Measurements from ENCODE around the gene TMLHE.
"Not testable (repeated sequence)": the region's sequence is repeated elsewhere in the genome, so short reads cannot be mapped to it uniquely, and the experiment has no call there.

Gene TMLHE

DNA sequence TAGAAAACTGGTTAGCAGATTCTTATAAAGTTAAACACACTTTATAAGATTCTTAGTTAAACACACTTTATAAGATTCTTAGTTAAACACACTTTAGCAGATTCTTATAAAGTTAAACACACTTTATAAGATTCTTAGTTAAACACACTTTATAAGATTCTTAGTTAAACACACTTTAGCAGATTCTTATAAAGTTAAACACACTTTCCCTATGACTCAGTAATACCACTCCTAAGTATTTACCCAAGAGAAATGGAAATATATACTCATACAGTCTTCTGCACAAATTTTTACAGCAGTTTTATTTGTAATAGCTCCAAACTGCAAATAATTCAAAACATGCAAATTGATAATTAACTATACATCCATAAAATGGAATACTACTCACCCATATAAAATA is 7.4 kb upstream of the TMLHE start:
- not testable (repeated sequence) for H2BK12ac ChIP-seq (ENCODE audit: low read length); H2BK120ac ChIP-seq (ENCODE audit: low read depth, low read length); H3K18ac ChIP-seq (ENCODE audit: low read length); H3K9ac ChIP-seq (ENCODE audit: low read depth, low read length, poor library complexity); H3K4me3 ChIP-seq (ENCODE audit: low read length in 2 of 2); H3K4me1 ChIP-seq (ENCODE audit: control insufficient read depth in 2 of 2, insufficient read depth in 1 of 2, low read depth in 1 of 2, low read length in 2 of 2); H2BK5ac ChIP-seq (ENCODE audit: low read length); DNase-seq (ENCODE audit: low spot score); H3K27me3 ChIP-seq (ENCODE audit: control insufficient read depth in 3 of 3, insufficient read depth in 3 of 3, low read depth in 1 of 3, low read length in 3 of 3); H3K79me1 ChIP-seq (ENCODE audit: low read depth, low read length); H3K23ac ChIP-seq (ENCODE audit: low read depth, low read length, poor library complexity); H3K4ac ChIP-seq (ENCODE audit: low read length); H3K27ac ChIP-seq (replicated peaks; ENCODE audit: low read length); H4K91ac ChIP-seq (ENCODE audit: low read depth, low read length, poor library complexity); H2AK5ac ChIP-seq (ENCODE audit: low read depth, low read length); H3K36me3 ChIP-seq (replicated peaks in 1 of 2; ENCODE audit: control insufficient read depth in 2 of 2, insufficient read depth in 2 of 2, low read length in 2 of 2); H3K14ac ChIP-seq (ENCODE audit: low read length); H2BK15ac ChIP-seq (ENCODE audit: low read length); H3K9me3 ChIP-seq (replicated peaks in 1 of 2; ENCODE audit: control insufficient read depth in 2 of 2, insufficient read depth in 1 of 2, low read depth in 1 of 2, low read length in 2 of 2); H2AFZ ChIP-seq (ENCODE audit: low read length); H3K4me2 ChIP-seq (ENCODE audit: insufficient read depth, low read length, poor library complexity, severe bottlenecking); H4K8ac ChIP-seq (ENCODE audit: low read depth, low read length)

GRCh38 chrX:155615938-155616337 is 3.2 kb upstream of the TMLHE start:
- no peak overlapping the region for H3K23ac ChIP-seq (ENCODE audit: low read depth, low read length, poor library complexity)

DNA sequence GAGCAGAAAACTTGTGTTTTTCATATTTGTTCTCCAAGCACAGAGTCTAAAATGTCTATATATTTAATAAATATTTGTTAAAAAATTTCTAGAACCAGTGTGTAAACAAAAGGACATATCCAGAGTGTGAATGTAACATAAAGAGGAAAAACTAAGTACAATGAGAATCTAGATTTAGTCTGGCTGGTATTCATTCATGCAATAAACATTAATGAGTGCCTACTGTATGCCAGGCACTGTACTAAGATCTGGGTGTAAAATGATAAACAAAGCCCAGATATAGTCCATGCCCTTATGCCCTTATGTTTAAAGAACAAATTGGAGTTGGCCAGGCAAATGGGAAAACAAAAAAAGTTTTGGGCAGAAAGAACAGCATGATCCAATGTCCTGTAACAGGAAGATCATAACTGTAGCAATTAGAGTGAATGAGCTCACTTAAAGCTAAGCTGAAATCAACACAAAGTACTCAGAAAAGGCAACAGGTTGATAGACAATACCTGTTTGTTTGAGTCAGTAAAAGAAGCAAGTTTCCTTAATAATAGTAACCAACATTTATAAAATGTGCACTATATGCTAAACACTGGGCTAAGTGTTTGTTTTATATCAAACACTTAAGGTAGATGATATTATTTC is 1.3 kb upstream of the TMLHE start:
- Histone ChIP-seq H3K4ac (ENCODE audit: low read length) (no peak overlapping the region), H3K79me1 (ENCODE audit: low read depth, low read length) (no peaks in the 10 kb centered on the region), H3K9me3 (replicated peaks in 1 of 2; ENCODE audit: control insufficient read depth in 2 of 2, insufficient read depth in 1 of 2, low read depth in 1 of 2, low read length in 2 of 2) (no peaks in the 10 kb centered on the region), H3K27ac (replicated peaks; ENCODE audit: low read length) (no peak overlapping the region), H3K14ac (ENCODE audit: low read length) (no peak overlapping the region), H2BK12ac (ENCODE audit: low read length) (no peak overlapping the region), H2AFZ (ENCODE audit: low read length) (no peak overlapping the region), H2BK120ac (ENCODE audit: low read depth, low read length) (no peak overlapping the region), H3K27me3 (ENCODE audit: control insufficient read depth in 3 of 3, insufficient read depth in 3 of 3, low read depth in 1 of 3, low read length in 3 of 3) (no peaks in the 10 kb centered on the region), H2BK15ac (ENCODE audit: low read length) (no peak overlapping the region), H2AK5ac (ENCODE audit: low read depth, low read length) (no peak overlapping the region), H3K4me2 (ENCODE audit: insufficient read depth, low read length, poor library complexity, severe bottlenecking) (no peak overlapping the region), H4K8ac (ENCODE audit: low read depth, low read length) (no peak overlapping the region), H3K9ac (ENCODE audit: low read depth, low read length, poor library complexity) (no peak overlapping the region), H2BK5ac (ENCODE audit: low read length) (no peak overlapping the region), H3K18ac (ENCODE audit: low read length) (no peak overlapping the region), H3K36me3 (replicated peaks in 1 of 2; ENCODE audit: control insufficient read depth in 2 of 2, insufficient read depth in 2 of 2, low read length in 2 of 2) (no peaks in the 10 kb centered on the region), H4K91ac (ENCODE audit: low read depth, low read length, poor library complexity) (no peak overlapping the region), H3K4me3 (ENCODE audit: low read length in 2 of 2) (no peak overlapping the region), H3K4me1 (ENCODE audit: control insufficient read depth in 2 of 2, insufficient read depth in 1 of 2, low read depth in 1 of 2, low read length in 2 of 2) (no peaks in the 10 kb centered on the region), H3K23ac (ENCODE audit: low read depth, low read length, poor library complexity) (no peak overlapping the region)
- no peak for DNase-seq (ENCODE audit: low spot score)

More at GRCh38 chrX:155615938-155616337, 3.2 kb upstream of the TMLHE start:
- DNase-seq (ENCODE audit: low spot score) = no peak
- no peaks in the 10 kb centered on the region for H3K79me1 ChIP-seq (ENCODE audit: low read depth, low read length)
- no peak overlapping the region for H3K27ac ChIP-seq (replicated peaks; ENCODE audit: low read length)
- no peak overlapping the region for H3K4me3 ChIP-seq (ENCODE audit: low read length in 2 of 2)
- H3K9me3 ChIP-seq (replicated peaks in 1 of 2; ENCODE audit: control insufficient read depth in 2 of 2, insufficient read depth in 1 of 2, low read depth in 1 of 2, low read length in 2 of 2) = no peaks in the 10 kb centered on the region
- no peak overlapping the region for H3K14ac ChIP-seq (ENCODE audit: low read length)
- no peak overlapping the region for H2BK12ac ChIP-seq (ENCODE audit: low read length)
- no peak overlapping the region for H4K91ac ChIP-seq (ENCODE audit: low read depth, low read length, poor library complexity)
- no CpG with 5 or more reads among the region's 4 CpGs for WGBS, 2 donors (ENCODE audit: extremely low coverage in 2 of 2, insufficient read length in 2 of 2, insufficient replicate concordance in 1 of 2)
- H3K9ac ChIP-seq (ENCODE audit: low read depth, low read length, poor library complexity) = no peak overlapping the region
- H2BK120ac ChIP-seq (ENCODE audit: low read depth, low read length) = no peak overlapping the region
- no peak overlapping the region for H3K4me2 ChIP-seq (ENCODE audit: insufficient read depth, low read length, poor library complexity, severe bottlenecking)
- no peak overlapping the region for H2BK15ac ChIP-seq (ENCODE audit: low read length)
- H2AK5ac ChIP-seq (ENCODE audit: low read depth, low read length) = no peak overlapping the region
- no peaks in the 10 kb centered on the region for H3K36me3 ChIP-seq (replicated peaks in 1 of 2; ENCODE audit: control insufficient read depth in 2 of 2, insufficient read depth in 2 of 2, low read length in 2 of 2)
- no peak overlapping the region for H3K4ac ChIP-seq (ENCODE audit: low read length)
- H2BK5ac ChIP-seq (ENCODE audit: low read length) = no peak overlapping the region
- H2AFZ ChIP-seq (ENCODE audit: low read length) = no peak overlapping the region
- H3K4me1 ChIP-seq (ENCODE audit: control insufficient read depth in 2 of 2, insufficient read depth in 1 of 2, low read depth in 1 of 2, low read length in 2 of 2) = no peaks in the 10 kb centered on the region
- no peak overlapping the region for H4K8ac ChIP-seq (ENCODE audit: low read depth, low read length)
- H3K27me3 ChIP-seq (ENCODE audit: control insufficient read depth in 3 of 3, insufficient read depth in 3 of 3, low read depth in 1 of 3, low read length in 3 of 3) = no peaks in the 10 kb centered on the region
- no peak overlapping the region for H3K18ac ChIP-seq (ENCODE audit: low read length)

DNA sequence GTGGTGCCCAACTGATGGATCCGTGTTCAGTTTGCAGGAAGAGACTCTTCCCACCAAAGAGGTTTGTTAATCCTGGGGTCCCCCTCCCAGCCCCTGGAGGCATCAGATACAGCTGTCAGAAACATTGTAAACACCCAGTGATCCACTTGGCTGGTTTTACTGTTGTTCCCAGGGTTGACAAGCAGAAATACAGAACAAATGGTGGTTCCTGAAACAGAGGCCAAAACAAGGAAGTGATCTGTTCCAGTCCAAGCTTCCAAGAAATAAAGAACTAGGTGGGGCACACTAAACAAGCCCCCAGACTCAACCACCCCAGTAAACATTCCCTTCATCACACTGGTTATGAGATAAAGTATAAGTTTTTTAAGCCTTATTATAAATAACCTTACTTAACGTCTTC is 1.4 kb downstream of the TMLHE start:
- H3K23ac ChIP-seq (ENCODE audit: low read depth, low read length, poor library complexity) = no peak overlapping the region
- H4K91ac ChIP-seq (ENCODE audit: low read depth, low read length, poor library complexity) = no peak overlapping the region
- no peak overlapping the region for H2BK120ac ChIP-seq (ENCODE audit: low read depth, low read length)
- no peak overlapping the region for H3K9ac ChIP-seq (ENCODE audit: low read depth, low read length, poor library complexity)
- no peak overlapping the region for H3K4ac ChIP-seq (ENCODE audit: low read length)
- no peak overlapping the region for H2BK5ac ChIP-seq (ENCODE audit: low read length)
- H3K4me1 ChIP-seq (ENCODE audit: control insufficient read depth in 2 of 2, insufficient read depth in 1 of 2, low read depth in 1 of 2, low read length in 2 of 2) = no peaks in the 10 kb centered on the region
- no peak overlapping the region for H3K27ac ChIP-seq (replicated peaks; ENCODE audit: low read length)
- H3K4me2 ChIP-seq (ENCODE audit: insufficient read depth, low read length, poor library complexity, severe bottlenecking) = peak overlapping the region; percentile 25
- H2BK15ac ChIP-seq (ENCODE audit: low read length) = no peak overlapping the region
- no peak overlapping the region for H2AK5ac ChIP-seq (ENCODE audit: low read depth, low read length)
- no CpG with 5 or more reads among the region's 2 CpGs for WGBS, 2 donors (ENCODE audit: extremely low coverage in 2 of 2, insufficient read length in 2 of 2, insufficient replicate concordance in 1 of 2)
- H3K4me3 ChIP-seq (ENCODE audit: low read length in 2 of 2) = peak overlapping the region in 1 of 2 donors; percentile 84
- no peaks in the 10 kb centered on the region for H3K79me1 ChIP-seq (ENCODE audit: low read depth, low read length)
- no peak for DNase-seq (ENCODE audit: low spot score)
- no peaks in the 10 kb centered on the region for H3K27me3 ChIP-seq (ENCODE audit: control insufficient read depth in 3 of 3, insufficient read depth in 3 of 3, low read depth in 1 of 3, low read length in 3 of 3)
- no peak overlapping the region for H3K18ac ChIP-seq (ENCODE audit: low read length)
- H3K36me3 ChIP-seq (replicated peaks in 1 of 2; ENCODE audit: control insufficient read depth in 2 of 2, insufficient read depth in 2 of 2, low read length in 2 of 2) = no peaks in the 10 kb centered on the region
- no peak overlapping the region for H4K8ac ChIP-seq (ENCODE audit: low read depth, low read length)
- no peak overlapping the region for H3K14ac ChIP-seq (ENCODE audit: low read length)
- no peak overlapping the region for H2AFZ ChIP-seq (ENCODE audit: low read length)
- no peak overlapping the region for H2BK12ac ChIP-seq (ENCODE audit: low read length)
- no peaks in the 10 kb centered on the region for H3K9me3 ChIP-seq (replicated peaks in 1 of 2; ENCODE audit: control insufficient read depth in 2 of 2, insufficient read depth in 1 of 2, low read depth in 1 of 2, low read length in 2 of 2)
